HTR-8/SVneo (cell line): ENCODE measurements around the gene CRHR2.
"Not testable (repeated sequence)": the region's sequence is repeated elsewhere in the genome, so short reads cannot be mapped to it uniquely, and the experiment has no call there.

Experiments
- DNase-seq: peaks from one replicate; pipeline ENCODE4 v3.0.0; 2011; ENCODE audit warnings: low spot score, mixed read lengths; ENCODE audit not compliant: insufficient read length
- FAIRE-seq: peaks from 2 replicates; lab custom pipeline; 2011; peaks lifted over from hg19 to GRCh38; lab: Jason Lieb, UNC

Gene CRHR2

GRCh38 chr7:30657131-30657530 lies 25.1 kb downstream of the CRHR2 start:
- FAIRE-seq, result no peak
- DNase-seq, result no peak

- FAIRE-seq (no peak), DNase-seq (no peak)
Observed at GRCh38 chr7:30656006-30656957, 26.0 kb downstream of the CRHR2 start.

GRCh38 chr7:30655096-30655970 lies 26.9 kb downstream of the CRHR2 start:
- FAIRE-seq (no peak), DNase-seq (no peak)

GRCh38 chr7:30654296-30655090 lies 27.8 kb downstream of the CRHR2 start:
- no peak for DNase-seq
- FAIRE-seq, result no peak

- FAIRE-seq, result no peak
Observed at GRCh38 chr7:30652698-30653641, 29.3 kb downstream of the CRHR2 start.

DNA sequence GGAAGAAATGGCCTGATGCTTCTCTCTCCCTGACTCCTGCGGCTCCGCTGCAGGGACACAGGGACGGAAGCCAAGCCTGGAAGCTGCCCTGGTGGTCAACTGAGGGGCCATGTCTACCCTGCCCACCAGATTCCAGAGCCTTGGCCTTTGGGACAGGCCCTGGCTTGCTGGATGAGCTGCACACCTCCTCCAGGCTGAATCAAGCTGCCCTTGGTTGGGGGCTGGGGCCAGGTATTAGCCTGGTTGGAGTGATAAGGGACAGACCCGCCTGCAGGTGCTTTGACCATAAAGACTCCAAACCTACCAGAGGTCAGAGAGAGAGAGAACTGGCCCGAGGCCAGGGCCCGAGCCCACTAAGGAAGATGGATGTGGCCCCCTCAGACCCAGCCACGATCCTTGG lies 30.1 kb downstream of the CRHR2 start:
- DNase-seq, result no peak
- FAIRE-seq, result no peak

More at GRCh38 chr7:30652698-30653641, 29.3 kb downstream of the CRHR2 start:
- DNase-seq, result no peak

DNA sequence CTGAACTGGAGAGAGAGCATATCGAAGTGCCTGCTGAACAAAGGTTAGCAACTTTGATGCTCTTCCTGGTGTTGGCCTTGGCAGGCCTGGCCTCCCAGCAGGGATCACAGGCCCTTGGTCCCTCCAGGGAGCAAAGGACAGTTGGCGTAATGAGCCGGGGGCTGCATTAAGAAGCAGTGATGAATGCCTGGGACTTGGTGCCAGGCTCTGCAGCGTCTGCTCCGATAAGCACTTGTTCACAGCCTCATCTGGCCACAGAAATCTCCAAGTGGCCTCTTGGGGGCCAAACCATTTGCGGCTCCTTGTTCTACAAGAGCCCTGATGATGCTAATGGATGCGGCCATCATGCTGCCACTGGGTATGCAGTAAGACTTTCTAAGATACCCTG lies 31.8 kb downstream of the CRHR2 start:
- no peak for FAIRE-seq
- DNase-seq, result no peak

DNA sequence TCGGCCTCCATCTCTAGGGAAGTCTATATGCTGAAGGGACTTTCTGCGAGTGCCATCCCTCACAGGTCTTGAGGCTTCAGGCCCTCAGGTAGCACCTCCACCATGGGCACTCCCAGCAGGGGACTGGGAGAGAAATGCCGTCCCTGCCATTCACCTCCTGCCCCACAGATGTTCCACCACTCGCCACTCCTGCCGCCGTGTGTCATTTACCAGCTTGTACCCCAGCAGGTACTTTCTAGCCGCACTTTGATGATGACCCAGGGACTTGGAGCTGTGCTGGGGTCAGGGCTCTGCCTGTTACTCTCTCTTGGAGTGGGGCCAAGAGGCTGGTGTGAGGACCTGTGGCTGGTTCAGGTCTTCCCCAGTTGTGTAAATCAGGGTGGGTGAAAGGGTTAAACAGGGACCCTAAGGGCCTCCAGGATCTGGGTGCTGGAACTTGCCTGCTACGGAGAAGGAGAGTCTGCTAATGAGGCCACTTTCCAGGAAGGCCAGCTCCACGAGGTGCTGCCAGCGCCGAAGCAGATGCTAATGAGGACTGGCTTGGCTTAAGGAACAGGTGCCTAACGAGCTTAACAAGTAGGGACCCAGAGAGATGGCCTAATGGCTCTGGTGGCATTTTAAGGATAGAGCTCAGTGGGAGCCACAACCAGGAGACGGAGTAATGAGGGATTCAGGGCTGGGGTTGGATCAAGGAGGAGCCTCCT lies 32.4 kb downstream of the CRHR2 start:
- DNase-seq, result no peak
- no peak for FAIRE-seq

DNA sequence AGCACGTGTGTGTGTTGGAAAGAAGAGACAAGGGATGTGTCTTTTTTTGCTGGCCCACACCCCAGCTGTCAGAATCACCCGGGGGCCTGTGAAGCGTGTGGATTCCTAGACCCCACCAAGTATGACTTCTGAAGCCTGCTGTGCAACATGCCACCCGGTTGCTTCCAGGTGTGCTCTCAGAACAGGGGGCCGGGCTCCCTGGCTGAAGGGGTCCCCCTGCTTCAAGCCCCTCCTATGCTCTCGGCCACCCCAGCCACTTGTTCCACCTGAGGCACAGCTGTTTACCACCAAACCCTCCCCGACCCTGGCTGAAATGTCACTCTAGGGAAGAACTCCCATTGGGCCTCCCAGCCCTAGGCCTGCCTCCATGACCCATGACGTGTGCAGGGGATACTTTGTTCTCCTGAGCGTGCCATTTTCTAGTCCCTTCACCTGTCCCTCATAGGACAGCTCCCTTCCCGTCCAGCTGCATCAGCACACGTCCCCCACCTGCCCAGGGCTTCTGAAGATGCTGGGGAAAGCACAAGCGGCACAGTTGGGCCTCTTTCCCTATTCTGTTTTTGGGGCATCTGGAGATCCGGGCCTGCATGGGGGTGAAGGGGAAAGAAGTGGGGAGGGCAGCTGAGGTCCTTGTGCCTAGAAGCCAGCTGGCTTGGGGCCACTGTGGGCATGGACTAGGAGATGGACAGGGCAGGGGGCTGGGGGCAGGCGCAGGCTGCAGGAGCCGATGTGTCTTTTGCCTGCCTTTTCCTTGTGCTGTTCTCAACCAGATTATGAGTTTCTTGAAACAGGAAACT lies 33.3 kb downstream of the CRHR2 start:
- DNase-seq, result no peak
- FAIRE-seq, result no peak

DNA sequence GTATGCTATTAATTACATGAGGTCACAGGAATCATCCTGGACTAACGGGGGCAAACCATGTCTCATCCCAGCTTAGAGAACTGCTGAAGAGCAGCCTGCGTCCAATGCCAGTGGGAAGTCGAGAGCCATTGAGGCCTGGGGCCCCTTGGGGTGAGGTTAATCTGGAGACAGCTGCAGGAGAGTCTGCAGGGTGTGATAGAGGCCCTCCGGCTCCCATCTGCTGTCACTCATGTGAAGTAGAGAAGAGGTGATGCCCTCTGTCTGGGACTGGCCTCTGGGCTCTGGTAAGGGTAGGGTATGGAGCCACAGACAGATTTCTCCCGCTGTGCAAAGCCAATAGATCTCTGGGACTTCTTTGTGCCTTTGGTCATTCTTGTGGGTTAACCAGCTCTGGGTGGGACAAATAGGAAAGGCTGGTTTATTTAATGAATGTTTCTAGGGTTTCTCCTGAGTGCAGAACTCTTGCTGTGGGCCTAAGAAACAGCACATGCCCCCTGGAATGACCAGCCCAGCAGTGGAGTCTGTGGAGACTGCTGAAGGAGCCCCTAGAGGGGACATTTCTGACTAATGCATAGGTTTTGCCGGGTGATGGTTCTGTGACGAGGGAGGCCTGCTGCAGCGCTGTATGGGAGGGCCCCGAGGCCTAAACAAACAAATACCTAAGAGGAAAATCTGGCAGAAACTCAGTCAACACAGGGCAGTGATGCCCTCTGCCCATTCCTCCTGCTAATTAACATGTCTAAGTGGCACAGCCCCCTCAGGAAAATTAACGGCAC lies 34.5 kb downstream of the CRHR2 start:
- DNase-seq (no peak), FAIRE-seq (no peak)

GRCh38 chr7:30646154-30646553 lies 36.1 kb downstream of the CRHR2 start:
- FAIRE-seq (no peak), DNase-seq (no peak)

GRCh38 chr7:30645661-30646060 lies 36.6 kb downstream of the CRHR2 start:
- DNase-seq (no peak), FAIRE-seq (no peak)

GRCh38 chr7:30644286-30644955 lies 37.8 kb downstream of the CRHR2 start:
- DNase-seq (no peak), FAIRE-seq (no peak)

- DNase-seq (no peak), FAIRE-seq (no peak)
Observed at GRCh38 chr7:30642789-30643188, 39.5 kb downstream of the CRHR2 start.

GRCh38 chr7:30642322-30642721 lies 39.9 kb downstream of the CRHR2 start:
- DNase-seq, FAIRE-seq: not testable (repeated sequence)

- DNase-seq (no peak), FAIRE-seq (no peak)
Observed at GRCh38 chr7:30635798-30636197, 46.5 kb downstream of the CRHR2 start.
